NT2/D1 (cell line): ENCODE measurements around the gene MBLAC1.
A peak's percentile ranks its signal among the peaks of the same experiment; 100 is the strongest.
"Not testable (repeated sequence)": the region's sequence is repeated elsewhere in the genome, so short reads cannot be mapped to it uniquely, and the experiment has no call there.

Experiments
- DNase-seq: peaks from one replicate; pipeline ENCODE4 v3.0.0-alpha.2; 2011; ENCODE audit warnings: low read depth, low spot score
- H3K27me3 ChIP-seq: 2 replicates; pipeline ENCODE4 v1.6.0; 2011; ENCODE audit warnings: mild to moderate bottlenecking; ENCODE audit not compliant: insufficient read length, insufficient read depth
- H3K36me3 ChIP-seq: 2 replicates; pipeline ENCODE4 v1.6.1; 2011; ENCODE audit warnings: mild to moderate bottlenecking, low read length, mixed read lengths; ENCODE audit not compliant: insufficient read depth, insufficient read length
- H3K4me1 ChIP-seq: 2 replicates; pipeline ENCODE4 v1.5.1; 2011; ENCODE audit not compliant: insufficient read depth, insufficient read length
- H3K4me3 ChIP-seq: 2 replicates; pipeline ENCODE4 v1.5.1; 2011; ENCODE audit warnings: low read depth; ENCODE audit not compliant: insufficient read length
- H3K9ac ChIP-seq: 2 replicates; pipeline ENCODE4 v1.6.0; 2011; ENCODE audit warnings: low read depth; ENCODE audit not compliant: insufficient read length
- H3K9me3 ChIP-seq: 2 replicates; pipeline ENCODE4 v1.5.1; 2011; ENCODE audit warnings: mild to moderate bottlenecking, low read length; ENCODE audit not compliant: insufficient read depth
- SUZ12 ChIP-seq: IDR thresholded peaks from 2 replicates; pipeline ENCODE4 v1.6.1; 2011; ENCODE audit not compliant: insufficient read length, insufficient read depth; ENCODE audit errors: extremely low read depth
- YY1 ChIP-seq: IDR thresholded peaks from 2 replicates; pipeline ENCODE4 v1.6.1; 2011; ENCODE audit not compliant: insufficient read length, insufficient read depth
- ZNF274 ChIP-seq: IDR thresholded peaks from 2 replicates; pipeline ENCODE4 v1.6.1; 2011; ENCODE audit warnings: mild to moderate bottlenecking, low read depth, low read length

The MBLAC1 gene

DNA sequence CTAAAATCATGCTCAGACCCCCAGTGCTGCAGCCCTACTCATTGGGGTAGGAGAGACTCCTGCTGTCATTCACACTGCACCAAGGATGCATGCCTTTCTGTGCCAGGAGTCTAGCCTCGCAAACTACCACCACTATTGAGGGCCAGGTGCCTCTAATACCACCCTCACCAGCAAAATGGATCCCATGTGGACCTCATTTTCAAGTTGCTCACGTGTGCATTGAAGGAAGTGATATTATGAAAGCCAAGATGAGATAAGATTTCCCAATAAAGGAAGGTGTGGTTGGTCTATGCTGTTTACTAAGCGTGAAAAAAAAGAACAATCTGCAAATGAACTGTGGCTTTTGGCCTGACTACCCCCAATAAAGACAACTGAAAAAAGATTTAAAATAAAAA, 14.8 kb downstream of the MBLAC1 start:
- H3K9ac ChIP-seq, result no peak overlapping the region
- TF ChIP-seq SUZ12 (no peak), YY1 (no peak), ZNF274 (no peak)

DNA sequence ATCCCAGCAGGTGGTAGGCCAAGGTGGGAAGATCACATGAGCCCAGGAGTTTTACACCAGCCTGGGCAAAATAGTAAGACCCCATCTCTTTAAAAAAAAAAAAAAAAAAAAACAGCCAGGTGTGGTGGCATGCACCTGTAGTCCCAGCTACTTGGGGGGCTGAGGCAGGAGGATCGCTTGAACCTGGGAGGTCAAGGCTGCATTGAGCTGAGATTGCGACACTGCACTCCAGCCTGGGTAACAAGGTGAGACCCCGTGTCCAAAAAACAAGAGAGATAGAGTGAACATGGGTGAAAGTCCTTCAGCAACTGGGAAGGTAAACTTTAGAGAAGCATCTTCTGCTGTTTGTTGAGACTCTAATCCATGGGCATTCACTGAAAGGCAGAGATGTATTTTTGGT, 15.7 kb downstream of the MBLAC1 start:
- TF ChIP-seq YY1 (no peak), ZNF274 (no peak), SUZ12 (no peak)
- Histone ChIP-seq H3K4me1 (no peaks in the 10 kb centered on the region), H3K36me3 (no peaks in the 10 kb centered on the region), H3K9ac (no peak overlapping the region), H3K9me3 (no peaks in the 10 kb centered on the region), H3K4me3 (no peak overlapping the region), H3K27me3 (no peaks in the 10 kb centered on the region)
- no peak for DNase-seq

More for the DNA sequence above, 14.8 kb downstream of the MBLAC1 start:
- Histone ChIP-seq H3K27me3 (no peaks in the 10 kb centered on the region), H3K4me3 (no peak overlapping the region), H3K9me3 (no peaks in the 10 kb centered on the region), H3K4me1 (no peaks in the 10 kb centered on the region), H3K36me3 (no peaks in the 10 kb centered on the region)
- no peak for DNase-seq

DNA sequence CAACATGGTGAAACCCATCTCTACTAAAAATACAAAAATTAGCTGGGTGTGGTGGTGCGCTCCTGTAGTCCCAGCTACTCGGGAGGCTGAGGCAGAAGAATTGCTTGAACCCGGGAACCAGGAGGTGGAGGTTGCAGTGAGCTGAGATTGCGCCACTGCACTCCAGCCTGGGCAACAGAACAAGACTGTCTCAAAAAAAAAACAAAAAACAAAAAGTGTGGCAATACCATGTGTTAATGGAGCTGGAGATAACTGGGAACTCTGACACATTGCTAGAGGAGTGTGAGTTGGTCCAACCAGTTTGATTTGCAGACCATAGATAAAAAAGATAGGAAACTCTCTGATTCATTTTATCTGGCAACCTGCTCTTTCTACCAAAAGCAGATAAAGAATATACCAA, 19.6 kb downstream of the MBLAC1 start:
- not testable (repeated sequence) for H3K36me3 ChIP-seq, H3K4me3 ChIP-seq, H3K9ac ChIP-seq, H3K27me3 ChIP-seq, H3K9me3 ChIP-seq, H3K4me1 ChIP-seq, DNase-seq

DNA sequence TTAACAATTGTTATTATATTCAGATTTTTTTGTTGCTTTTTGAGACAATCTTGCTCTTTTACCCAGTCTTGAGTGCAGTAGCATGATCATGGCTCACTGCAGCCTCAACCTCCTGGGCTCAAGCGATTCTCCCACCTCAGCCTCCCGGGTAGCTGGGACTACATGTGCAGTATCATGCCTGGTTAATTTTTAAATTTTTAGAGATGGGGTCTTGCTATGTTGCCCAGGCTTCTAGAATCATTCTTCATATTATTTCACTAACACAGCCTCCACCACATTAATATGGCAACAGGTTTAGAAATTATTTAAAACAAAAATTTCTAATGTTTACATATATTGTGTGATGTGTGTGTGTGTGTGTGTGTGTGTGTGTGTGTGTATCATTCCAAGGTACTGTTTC, 20.5 kb downstream of the MBLAC1 start:
- Histone ChIP-seq H3K9ac (no peak overlapping the region), H3K27me3 (no peaks in the 10 kb centered on the region), H3K36me3 (peaks cover 6% of the 10 kb centered on the region), H3K4me3 (no peak overlapping the region), H3K9me3 (no peaks in the 10 kb centered on the region), H3K4me1 (no peaks in the 10 kb centered on the region)
- TF ChIP-seq SUZ12, result no peak
- no peak for TF ChIP-seq ZNF274
- no peak for TF ChIP-seq YY1
- DNase-seq, result no peak

DNA sequence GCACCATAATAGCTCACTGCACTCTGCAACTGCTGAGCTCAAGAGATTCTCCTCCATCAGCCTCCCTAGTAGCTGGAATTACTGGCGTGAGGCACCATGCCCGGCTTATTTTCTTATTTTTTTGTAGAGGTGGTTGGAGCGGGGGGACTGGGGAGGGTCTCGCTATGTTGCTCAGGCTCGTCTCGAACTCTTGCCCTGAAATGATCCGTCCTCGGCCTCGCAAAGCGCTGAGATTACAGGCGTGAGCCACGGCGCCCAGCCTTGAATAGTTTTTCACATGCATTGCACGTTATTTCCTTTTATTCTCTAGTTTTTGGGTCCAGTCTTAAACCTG, 21.4 kb downstream of the MBLAC1 start:
- Histone ChIP-seq H3K4me1 (no peaks in the 10 kb centered on the region), H3K36me3 (peaks cover 12% of the 10 kb centered on the region), H3K4me3 (no peak overlapping the region), H3K9me3 (no peaks in the 10 kb centered on the region), H3K9ac (peak overlapping the region; percentile 56), H3K27me3 (no peaks in the 10 kb centered on the region)
- no peak for TF ChIP-seq ZNF274
- TF ChIP-seq YY1, result no peak
- TF ChIP-seq SUZ12, result no peak
- no peak for DNase-seq

DNA sequence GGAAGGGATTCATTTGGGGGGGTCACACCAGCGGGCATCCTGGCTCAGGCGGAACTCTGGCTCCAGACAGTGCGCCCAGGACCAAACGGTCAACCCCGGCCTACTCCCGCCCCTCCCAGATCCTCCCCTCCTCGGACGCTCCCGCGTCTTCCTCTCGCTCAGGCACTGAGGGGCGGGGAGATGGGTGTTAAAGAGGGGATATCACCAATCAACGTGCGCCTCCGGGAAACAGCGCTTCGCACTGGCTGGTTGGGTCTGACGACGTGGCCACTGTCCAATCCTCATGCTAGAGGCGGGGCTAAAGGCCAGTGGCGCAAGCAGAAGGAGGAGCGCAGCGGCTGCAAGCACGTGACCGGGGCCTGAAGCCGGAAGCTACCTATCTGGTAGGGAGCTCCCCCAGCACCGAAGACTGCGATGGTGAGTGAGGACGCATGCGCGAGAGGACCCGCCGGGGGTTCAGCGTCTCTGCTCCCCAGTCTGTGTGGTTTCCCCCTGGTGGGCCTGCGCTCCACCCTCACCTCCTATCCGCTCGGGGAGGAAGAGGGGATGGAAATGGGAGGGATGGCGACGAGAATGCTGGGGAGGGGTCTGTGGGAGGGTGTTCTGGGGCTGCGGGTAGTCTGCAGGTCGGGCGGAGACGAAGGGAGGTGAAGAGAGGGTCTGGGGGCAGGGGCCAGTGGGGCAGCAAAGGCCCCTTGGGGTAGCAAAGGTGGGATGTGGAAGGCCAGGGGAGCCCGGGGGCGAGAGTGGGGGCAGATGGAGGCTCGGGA, 22.0 kb downstream of the MBLAC1 start, which contains the start of gene LAMTOR4:
TSS of gene LAMTOR4 (plus strand) at position 360 of the 770 bp plus-strand sequence. CDS start at position 415, 55 bp downstream.
- Histone ChIP-seq H3K9ac (peak within 1 kb of the TSS; percentile 92), H3K4me3 (peak within 1 kb of the TSS; percentile 93), H3K27me3 (no peaks in the 10 kb centered on the region), H3K9me3 (no peaks in the 10 kb centered on the region), H3K4me1 (no peaks in the 10 kb centered on the region), H3K36me3 (peaks cover 18% of the 10 kb centered on the region)
- no peak for TF ChIP-seq ZNF274
- TF ChIP-seq YY1, result no peak
- no peak for TF ChIP-seq SUZ12
- peak; percentile 99 for DNase-seq

DNA sequence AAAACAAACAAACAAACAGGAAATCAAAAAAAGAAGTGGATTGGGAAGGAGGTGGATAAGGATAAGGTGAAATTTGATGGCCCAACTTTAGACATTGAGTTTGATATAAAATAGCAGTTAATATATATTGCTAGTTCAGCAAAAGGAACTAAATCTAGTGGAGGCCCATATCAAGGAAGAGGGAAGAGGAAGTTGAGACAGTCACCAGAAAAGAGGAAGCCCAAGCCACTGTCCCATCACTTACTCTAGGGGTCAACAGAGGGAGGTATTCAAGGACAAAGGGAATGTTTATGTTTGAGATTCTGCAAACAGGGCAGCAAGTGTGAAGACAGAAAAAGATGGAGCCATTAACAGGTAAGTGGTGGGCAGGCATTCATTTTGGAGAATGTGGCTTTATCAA, 25.6 kb downstream of the MBLAC1 start:
- H3K9me3 ChIP-seq, result no peaks in the 10 kb centered on the region
- DNase-seq, result no peak
- no peaks in the 10 kb centered on the region for H3K27me3 ChIP-seq
- H3K4me3 ChIP-seq, result no peak overlapping the region
- no peak overlapping the region for H3K9ac ChIP-seq
- peaks cover 15% of the 10 kb centered on the region for H3K4me1 ChIP-seq
- no peak for TF ChIP-seq SUZ12
- no peak for TF ChIP-seq YY1
- no peak for TF ChIP-seq ZNF274
- peaks cover 52% of the 10 kb centered on the region for H3K36me3 ChIP-seq
